Spleen (tissue), 11 donors: ENCODE data around the gene FILIP1L. TPM values are rescaled to one million over a fixed set of nuclear protein-coding genes. Genes with fewer than 3 reads are reported as not detected.

Experiments
- DNase-seq: peaks from one replicate; pipeline ENCODE4 v3.0.0-alpha.2; 2020
- H3K27ac ChIP-seq, 8 donors: fragments of 200-600 bp; sonication (generic) in 7 of 8; 1 replicate in 4 of 8; 2 replicates in 4 of 8; pipeline versions ENCODE4 v1.5.0 to v1.8.0; 2016 to 2021; ENCODE audit warnings: inconsistent platforms in 4 of 8, mild to moderate bottlenecking in 4 of 8, moderate library complexity in 1 of 8
- H3K27me3 ChIP-seq, 7 donors: fragments of 200-600 bp; sonication (generic) in 6 of 7; replicated peaks in 1 of 7; 1 replicate in 4 of 7; 2 replicates in 3 of 7; pipeline versions ENCODE4 v1.5.0 to v1.8.0; 2016 to 2021; ENCODE audit warnings: inconsistent platforms in 3 of 7, mild to moderate bottlenecking in 1 of 7
- H3K36me3 ChIP-seq, 6 donors: fragments of 200-600 bp; sonication (generic) in 5 of 6; 1 replicate in 4 of 6; 2 replicates in 2 of 6; pipeline versions ENCODE4 v1.5.0 to v1.8.0; 2016 to 2021; ENCODE audit warnings: inconsistent platforms in 2 of 6
- H3K4me1 ChIP-seq, 6 donors: fragments of 200-600 bp; sonication (generic) in 5 of 6; 1 replicate in 3 of 6; 2 replicates in 3 of 6; pipeline versions ENCODE4 v1.5.0 to v1.8.0; 2016 to 2021; ENCODE audit warnings: inconsistent platforms in 3 of 6
- H3K4me3 ChIP-seq, 8 donors: fragments of 200-600 bp; sonication (generic) in 7 of 8; 1 replicate in 4 of 8; 2 replicates in 4 of 8; pipeline versions ENCODE4 v1.5.0 to v1.8.0; 2016 to 2021; ENCODE audit warnings: inconsistent platforms in 4 of 8, mild to moderate bottlenecking in 4 of 8, moderate library complexity in 2 of 8
- H3K9me3 ChIP-seq, 8 donors: fragments of 200-600 bp; sonication (generic) in 7 of 8; 1 replicate in 4 of 8; 2 replicates in 4 of 8; pipeline versions ENCODE4 v1.5.0 to v1.8.0; 2016 to 2021; ENCODE audit warnings: inconsistent platforms in 4 of 8
- POLR2A ChIP-seq, 3 donors: fragments of 450-650 bp; IDR thresholded peaks; one replicate each; pipeline ENCODE4 v1.5.1; 2017; ENCODE audit warnings: antibody characterized with exemption in 3 of 3, mild to moderate bottlenecking in 1 of 3
- POLR2AphosphoS5 ChIP-seq, 3 donors: sonication (generic); formaldehyde crosslinking; IDR thresholded peaks; one replicate each; pipeline ENCODE4 v1.5.1; 2017; ENCODE audit warnings: antibody characterized with exemption in 3 of 3
- WGBS, 5 donors: extraction: QIAGEN DNeasy Blood & Tissue Kit in 3 of 5; methylation state at CpG; one replicate each; pipeline versions ENCODE4 v1.1.5 to v1.1.7; 2013 to 2018; 5-methylcytosine and 5-hydroxymethylcytosine counted together
- intact Hi-C: fragments of 100-400 bp; cut with DNase I; formaldehyde crosslinking; loops from one replicate; pipeline ENCODE4 v1.15.0; 2023; ENCODE audit warnings: low total_unique reads
- polyA plus RNA-seq, 3 donors: library from polyadenylated mRNA; stranded (reverse); fragments of 200-250 nt; gene quantifications; one replicate each; pipeline ENCODE4 v1.2.1, GENCODE V29; 2013
- total RNA-seq, 7 donors: library from RNA; depleted of rRNA in 3 of 7; stranded (reverse); fragments of >200 nt in 3 of 7; fragmentation: NEBNext Ultra II Directional in 4 of 7; extraction: Animal tissue kit (Norgen Biotek cat#: 25700) in 4 of 7; gene quantifications; one replicate each; pipeline versions ENCODE4 v1.1.0 to v1.2.1, GENCODE V29; 2016 to 2021
- TF ChIP-seq, protein P1 (sequence below), 11 experiments: fragments of 200-600 bp in 7 of 11; fragments of 450-650 bp in 4 of 11; sonication (generic) in 4 of 11; IDR thresholded peaks in 8 of 11; conservative IDR thresholded peaks in 3 of 11; 1 replicate in 7 of 11; 2 replicates in 4 of 11; pipeline versions ENCODE4 v1.4.0 to v1.8.0; 2016 to 2021; ENCODE audit warnings: antibody characterized with exemption in 11 of 11, inconsistent platforms in 4 of 11, mild to moderate bottlenecking in 1 of 11
- donor health status: healthy with polysubstance abuse.
- donor health status: DM: no; HTN: no; CAD: no; lungs with moderate emphysema.
- donor health status: DM: no; HTN: no; CAD: no.
- donor health status: Bipolar disorder and iron deficiency.
- donor health status: healthy.
- donor health status: DM: no; HTN: no; CAD: no.
- donor health status: DM: yes; HTN: yes; CAD: no.

Gene FILIP1L
- total and polyA plus RNA-seq, 10 donors: 11.1 to 47.7 (median 30.9) TPM

GRCh38 chr3:99834211-99834957, 279.9 kb downstream of the FILIP1L start:
- intact Hi-C loops: loop anchor here (5.0 to 10.0 kb wide), 3 partner anchors 230 to 760 kb away; no protein-coding TSS in a partner anchor

DNA sequence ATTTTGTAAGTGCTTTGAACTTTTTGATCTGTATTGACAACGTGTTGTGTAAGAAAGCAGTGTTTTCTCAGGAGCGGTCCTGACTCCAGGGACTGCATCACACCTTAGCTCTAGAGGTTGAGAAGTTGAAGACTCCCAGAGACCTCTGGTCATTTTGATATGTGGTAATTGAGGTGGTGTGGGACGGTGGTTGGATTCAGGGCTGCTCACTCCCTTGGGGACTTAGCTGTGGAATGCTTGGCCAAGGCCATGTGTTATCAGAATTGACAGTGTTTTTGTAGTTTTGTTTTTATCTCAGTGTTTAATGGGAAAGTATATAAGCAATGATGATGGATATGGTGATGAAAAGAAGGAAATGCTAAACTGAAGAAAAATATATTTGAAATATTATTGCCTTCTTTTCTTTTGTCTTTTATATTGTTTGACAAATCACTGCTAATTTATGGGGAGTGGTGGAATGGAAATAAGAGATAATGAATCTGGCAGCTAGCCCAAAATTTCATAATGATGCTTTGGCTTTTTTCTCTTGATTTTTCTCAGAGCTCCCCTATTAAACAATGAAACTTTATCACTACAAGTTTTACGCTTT, 280.6 kb downstream of the FILIP1L start:
- Histone ChIP-seq H3K36me3 (no peaks in the 10 kb centered on the region), H3K4me1 (peaks cover 0 to 34% (median 4%) of the 10 kb centered on the region in 6 donors), H3K4me3 (no peak overlapping the region), H3K27ac (peak overlapping the region in 1 of 8 donors; percentile 14), H3K9me3 (no peaks in the 10 kb centered on the region), H3K27me3 (no peaks in the 10 kb centered on the region)
- no peak for DNase-seq
- WGBS, 5 donors: 55 to 70% (median 64%) methylated on average over 4 of the region's 4 CpGs
- TF ChIP-seq POLR2AphosphoS5 (IDR thresholded peaks at IDR 0.05) (no peak), POLR2A (IDR thresholded peaks at IDR 0.05) (no peak)
- TF ChIP-seq, protein P1, sequence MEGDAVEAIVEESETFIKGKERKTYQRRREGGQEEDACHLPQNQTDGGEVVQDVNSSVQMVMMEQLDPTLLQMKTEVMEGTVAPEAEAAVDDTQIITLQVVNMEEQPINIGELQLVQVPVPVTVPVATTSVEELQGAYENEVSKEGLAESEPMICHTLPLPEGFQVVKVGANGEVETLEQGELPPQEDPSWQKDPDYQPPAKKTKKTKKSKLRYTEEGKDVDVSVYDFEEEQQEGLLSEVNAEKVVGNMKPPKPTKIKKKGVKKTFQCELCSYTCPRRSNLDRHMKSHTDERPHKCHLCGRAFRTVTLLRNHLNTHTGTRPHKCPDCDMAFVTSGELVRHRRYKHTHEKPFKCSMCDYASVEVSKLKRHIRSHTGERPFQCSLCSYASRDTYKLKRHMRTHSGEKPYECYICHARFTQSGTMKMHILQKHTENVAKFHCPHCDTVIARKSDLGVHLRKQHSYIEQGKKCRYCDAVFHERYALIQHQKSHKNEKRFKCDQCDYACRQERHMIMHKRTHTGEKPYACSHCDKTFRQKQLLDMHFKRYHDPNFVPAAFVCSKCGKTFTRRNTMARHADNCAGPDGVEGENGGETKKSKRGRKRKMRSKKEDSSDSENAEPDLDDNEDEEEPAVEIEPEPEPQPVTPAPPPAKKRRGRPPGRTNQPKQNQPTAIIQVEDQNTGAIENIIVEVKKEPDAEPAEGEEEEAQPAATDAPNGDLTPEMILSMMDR (IDR thresholded peaks at IDR 0.05 in 8 of 11, conservative IDR thresholded peaks at IDR 0.05 in 3 of 11): no peak
- intact Hi-C loops: loop anchor here (5.0 to 10.0 kb wide), 3 partner anchors 231 to 761 kb away; no protein-coding TSS in a partner anchor

More at GRCh38 chr3:99834211-99834957, 279.9 kb downstream of the FILIP1L start:
- H3K27ac ChIP-seq: no peak overlapping the region
- WGBS, 5 donors: 69 to 91% (median 84%) methylated on average over 2 of the region's 2 CpGs
- no peaks in the 10 kb centered on the region for H3K27me3 ChIP-seq
- H3K36me3 ChIP-seq: no peaks in the 10 kb centered on the region
- H3K9me3 ChIP-seq: no peaks in the 10 kb centered on the region
- TF ChIP-seq POLR2A (IDR thresholded peaks at IDR 0.05) (no peak), POLR2AphosphoS5 (IDR thresholded peaks at IDR 0.05) (no peak)
- TF ChIP-seq, protein P1 (IDR thresholded peaks at IDR 0.05 in 8 of 11, conservative IDR thresholded peaks at IDR 0.05 in 3 of 11): no peak
- peaks cover 0 to 34% (median 4%) of the 10 kb centered on the region in 6 donors for H3K4me1 ChIP-seq
- DNase-seq: no peak
- H3K4me3 ChIP-seq: no peak overlapping the region

- Histone ChIP-seq H3K9me3 (no peaks in the 10 kb centered on the region), H3K27ac (no peak overlapping the region), H3K27me3 (no peaks in the 10 kb centered on the region), H3K4me1 (peaks cover 0 to 24% (median 4%) of the 10 kb centered on the region in 6 donors), H3K4me3 (no peak overlapping the region), H3K36me3 (no peaks in the 10 kb centered on the region)
- 93 to 97% (median 95%) methylated on average over 3 of the region's 3 CpGs for WGBS, 5 donors
- intact Hi-C loops: loop anchor here (5.0 to 10.0 kb wide), 3 partner anchors 235 to 765 kb away; no protein-coding TSS in a partner anchor
- no peak for TF ChIP-seq POLR2AphosphoS5 (IDR thresholded peaks at IDR 0.05)
- TF ChIP-seq POLR2A (IDR thresholded peaks at IDR 0.05): no peak
- TF ChIP-seq, protein P1 (IDR thresholded peaks at IDR 0.05 in 8 of 11, conservative IDR thresholded peaks at IDR 0.05 in 3 of 11): no peak
- DNase-seq: no peak
Measured at GRCh38 chr3:99829844-99830243, 284.5 kb downstream of the FILIP1L start.
